ENCODE data around the gene ZFP36L2. TPM values are rescaled to one million over a fixed set of nuclear protein-coding genes. Genes with fewer than 3 reads are reported as not detected.

ZFP36L2 gene
- total and polyA plus RNA-seq, 10 of the 15 experiments (the other 5 are each of a cell fraction or from before 2014, with no cell fraction given), result 4.3 to 64.9 (median 19.5) TPM

GRCh38 chr2:43183743-43184142 lies 42.7 kb downstream of the ZFP36L2 start:
- H3K4me1 ChIP-seq (ENCODE audit: control insufficient read depth, insufficient read depth, low read length), result no peaks in the 10 kb centered on the region
- CTCF ChIA-PET, result no interaction called here
- WGBS (ENCODE audit: insufficient coverage, insufficient replicate concordance, low lambda C conversion rate, missing lambda C conversion rate), result 42% methylated on average over 5 of the region's 5 CpGs

GRCh38 chr2:43180897-43181296 lies 45.5 kb downstream of the ZFP36L2 start:
- Histone ChIP-seq H3K9ac (ENCODE audit: control insufficient read depth, insufficient read depth, low read length) (no peak overlapping the region), H2AFZ (ENCODE audit: control insufficient read depth, low read depth, low read length) (no peak overlapping the region), H3K4me3 (no peak overlapping the region), H3K79me2 (ENCODE audit: control insufficient read depth, insufficient read depth, low read length) (no peaks in the 10 kb centered on the region), H3K9me3 (replicated peaks; ENCODE audit: control insufficient read depth, insufficient read depth, low read length) (no peaks in the 10 kb centered on the region), H3K36me3 (ENCODE audit: control insufficient read depth in 2 of 2, insufficient read depth in 2 of 2, low read length in 1 of 2) (no peaks in the 10 kb centered on the region), H3K4me1 (ENCODE audit: control insufficient read depth, insufficient read depth, low read length) (no peaks in the 10 kb centered on the region), H3K4me2 (ENCODE audit: control insufficient read depth, insufficient read depth) (no peak overlapping the region), H3K27ac (ENCODE audit: control insufficient read depth, insufficient read depth) (no peak overlapping the region), H3K27me3 (replicated peaks in 1 of 2; ENCODE audit: control insufficient read depth in 2 of 2, insufficient read depth in 2 of 2, low read length in 1 of 2) (no peaks in the 10 kb centered on the region), H4K20me1 (ENCODE audit: control insufficient read depth, insufficient read depth) (no peaks in the 10 kb centered on the region; the same call in 1 of the 2 replicates)
- no TSS peak for BruUV-seq (replicated peaks)
- FAIRE-seq (no peak), DNase-seq (ENCODE audit: low read depth, low spot score) (no peak), ATAC-seq (no peak)
- intact Hi-C loops (cut with micrococcal nuclease; ENCODE audit: unreplicated experiment) (no loop called here), in situ Hi-C loops (cut with MboI) (no loop called here)
- POLR2A ChIA-PET, result interaction anchor here (0.6 kb wide), 1 partner anchor 365 kb away, joined by 3 read pairs; no protein-coding TSS in a partner anchor
- no peak for TF ChIP-seq RCOR1 (conservative IDR thresholded peaks at IDR 0.05; ENCODE audit: low read depth, low read length)
- no peak for TF ChIP-seq MYB (IDR thresholded peaks at IDR 0.05; ENCODE audit: borderline replicate concordance, low read depth, low read length)
- TF ChIP-seq FOS (IDR thresholded peaks at IDR 0.05; ENCODE audit: borderline replicate concordance, extremely low read depth, insufficient read length), result no peak
- no peak for TF ChIP-seq HSF1 (IDR thresholded peaks at IDR 0.05; ENCODE audit: low read depth, low read length)
- TF ChIP-seq ZNF592 (IDR thresholded peaks at IDR 0.05), result no peak
- no peak for TF ChIP-seq SMAD5 (IDR thresholded peaks at IDR 0.05; ENCODE audit: low read depth)
- no peak for TF ChIP-seq RAD51 (IDR thresholded peaks at IDR 0.05)
- WGBS (ENCODE audit: insufficient coverage, insufficient replicate concordance, low lambda C conversion rate, missing lambda C conversion rate), result 69% methylated on average over 8 of the region's 8 CpGs
- CTCF ChIA-PET, result interaction anchor here (1.8 to 2.3 kb wide), 2 partner anchors 11 to 13 kb away, joined by 4 to 14 read pairs; no protein-coding TSS in a partner anchor
- RAD21 ChIA-PET (ENCODE audit: unreplicated experiment), result interaction anchor here (0.6 to 1.4 kb wide), 3 partner anchors 11 to 52 kb away, joined by 3 to 4 read pairs (median 3); no protein-coding TSS in a partner anchor
- SMC1A ChIA-PET (ENCODE audit: uncharacterized antibody, unreplicated experiment), result interaction anchor here (1.3 kb wide), 3 partner anchors 14 to 48 kb away, joined by 4 read pairs; no protein-coding TSS in a partner anchor

More at GRCh38 chr2:43183743-43184142, 42.7 kb downstream of the ZFP36L2 start:
- Histone ChIP-seq H3K36me3 (ENCODE audit: control insufficient read depth in 2 of 2, insufficient read depth in 2 of 2, low read length in 1 of 2) (no peaks in the 10 kb centered on the region), H3K27me3 (replicated peaks in 1 of 2; ENCODE audit: control insufficient read depth in 2 of 2, insufficient read depth in 2 of 2, low read length in 1 of 2) (no peaks in the 10 kb centered on the region), H3K79me2 (ENCODE audit: control insufficient read depth, insufficient read depth, low read length) (no peaks in the 10 kb centered on the region), H2AFZ (ENCODE audit: control insufficient read depth, low read depth, low read length) (no peak overlapping the region), H3K9me3 (replicated peaks; ENCODE audit: control insufficient read depth, insufficient read depth, low read length) (no peaks in the 10 kb centered on the region), H3K9ac (ENCODE audit: control insufficient read depth, insufficient read depth, low read length) (no peak overlapping the region), H3K27ac (ENCODE audit: control insufficient read depth, insufficient read depth) (no peak overlapping the region), H4K20me1 (ENCODE audit: control insufficient read depth, insufficient read depth) (no peaks in the 10 kb centered on the region; the same call in 1 of the 2 replicates), H3K4me2 (ENCODE audit: control insufficient read depth, insufficient read depth) (no peak overlapping the region), H3K4me3 (no peak overlapping the region)
- SMC1A ChIA-PET (ENCODE audit: uncharacterized antibody, unreplicated experiment), result no interaction called here
- RAD21 ChIA-PET (ENCODE audit: unreplicated experiment), result no interaction called here
- DNase-seq (ENCODE audit: low read depth, low spot score) (no peak), ATAC-seq (peak; percentile 50; the same call in 2 of the 3 replicates), FAIRE-seq (no peak)
- POLR2A ChIA-PET, result no interaction called here
- intact Hi-C loops (cut with micrococcal nuclease; ENCODE audit: unreplicated experiment) (no loop called here), in situ Hi-C loops (cut with MboI) (no loop called here)
- no TSS peak for BruUV-seq (replicated peaks)
- no peak for TF ChIP-seq ASH2L (IDR thresholded peaks at IDR 0.05; ENCODE audit: borderline replicate concordance, low read depth)
- no peak for TF ChIP-seq SMC3 (IDR thresholded peaks at IDR 0.05; ENCODE audit: borderline replicate concordance, low read length)
- no peak for TF ChIP-seq ZNF274 (IDR thresholded peaks at IDR 0.05; ENCODE audit: insufficient read depth, insufficient read length)
- TF ChIP-seq E2F4 (IDR thresholded peaks at IDR 0.05; ENCODE audit: low read depth, low read length), result no peak
